PFSK-1 (cell line): Measurements from ENCODE around the gene RAP1GDS1.

Source experiments
- POLR2AphosphoS5 ChIP-seq: IDR thresholded peaks from 2 replicates; pipeline ENCODE4 v1.6.1; 2012; ENCODE audit warnings: low read depth, mild to moderate bottlenecking, control low read depth, low read length, moderate library complexity
- TAF1 ChIP-seq: IDR thresholded peaks from 2 replicates; pipeline ENCODE4 v1.6.1; 2012; ENCODE audit warnings: low read length, control low read depth, borderline replicate concordance; ENCODE audit not compliant: insufficient read depth

GRCh38 chr4:98293104-98293887, 32.1 kb downstream of the RAP1GDS1 start:
- TF ChIP-seq TAF1 (no peak), POLR2AphosphoS5 (no peak)
